ENCODE measurements around the gene CYLD. TPM values are rescaled to one million over a fixed set of nuclear protein-coding genes. Genes with fewer than 3 reads are reported as not detected.

CYLD gene
- polyA plus RNA-seq, 4 donors: 6.0 to 18.4 (median 7.6) TPM

GRCh38 chr16:50722960-50723359, 18.9 kb upstream of the CYLD start:
- Histone ChIP-seq H3K4me3 (ENCODE audit: low read depth in 1 of 3, low read length in 3 of 3) (no peak overlapping the region), H3K4me1 (ENCODE audit: control insufficient read depth in 3 of 3, insufficient read depth in 2 of 3, low read depth in 1 of 3, low read length in 2 of 3) (peaks cover 0 to 7% (median 0%) of the 10 kb centered on the region in 3 donors), H3K36me3 (ENCODE audit: control insufficient read depth in 3 of 3, insufficient read depth in 2 of 3, low read depth in 1 of 3, low read length in 3 of 3) (no peaks in the 10 kb centered on the region), H3K27me3 (ENCODE audit: control insufficient read depth in 3 of 3, insufficient read depth in 3 of 3, low read length in 3 of 3) (no peaks in the 10 kb centered on the region), H3K27ac (ENCODE audit: low read depth in 1 of 3, low read length in 2 of 3) (no peak overlapping the region), H3K9me3 (ENCODE audit: control insufficient read depth in 2 of 2, insufficient read depth in 1 of 2, low read depth in 1 of 2, low read length in 1 of 2) (peaks cover 0 to 5% of the 10 kb centered on the region in 2 donors)
- FAIRE-seq: no peak
- DNase-seq: no peak
- WGBS, 3 donors: 83 to 89% (median 83%) methylated on average over 2 of the region's 2 CpGs

- Histone ChIP-seq H3K4me1 (ENCODE audit: control insufficient read depth in 3 of 3, insufficient read depth in 2 of 3, low read depth in 1 of 3, low read length in 2 of 3) (no peaks in the 10 kb centered on the region), H3K27ac (ENCODE audit: low read depth in 1 of 3, low read length in 2 of 3) (no peak overlapping the region), H3K4me3 (ENCODE audit: low read depth in 1 of 3, low read length in 3 of 3) (no peak overlapping the region), H3K9me3 (ENCODE audit: control insufficient read depth in 2 of 2, insufficient read depth in 1 of 2, low read depth in 1 of 2, low read length in 1 of 2) (peaks cover 0 to 5% of the 10 kb centered on the region in 2 donors), H3K27me3 (ENCODE audit: control insufficient read depth in 3 of 3, insufficient read depth in 3 of 3, low read length in 3 of 3) (no peaks in the 10 kb centered on the region), H3K36me3 (ENCODE audit: control insufficient read depth in 3 of 3, insufficient read depth in 2 of 3, low read depth in 1 of 3, low read length in 3 of 3) (no peaks in the 10 kb centered on the region)
- DNase-seq (no peak), FAIRE-seq (no peak)
Measured at GRCh38 chr16:50724306-50724705, 17.6 kb upstream of the CYLD start.

- peak overlapping the region in 1 of 3 donors; percentile 12 for H3K27ac ChIP-seq (ENCODE audit: low read depth in 1 of 3, low read length in 2 of 3)
- DNase-seq: no peak
- 81 to 83% (median 82%) methylated on average over 6 of the region's 6 CpGs for WGBS, 3 donors
- H3K27me3 ChIP-seq (ENCODE audit: control insufficient read depth in 3 of 3, insufficient read depth in 3 of 3, low read length in 3 of 3): no peaks in the 10 kb centered on the region
- no peak for FAIRE-seq
- H3K36me3 ChIP-seq (ENCODE audit: control insufficient read depth in 3 of 3, insufficient read depth in 2 of 3, low read depth in 1 of 3, low read length in 3 of 3): no peaks in the 10 kb centered on the region
- H3K4me1 ChIP-seq (ENCODE audit: control insufficient read depth in 3 of 3, insufficient read depth in 2 of 3, low read depth in 1 of 3, low read length in 2 of 3): no peaks in the 10 kb centered on the region
- H3K4me3 ChIP-seq (ENCODE audit: low read depth in 1 of 3, low read length in 3 of 3): no peak overlapping the region
- no peaks in the 10 kb centered on the region for H3K9me3 ChIP-seq (ENCODE audit: control insufficient read depth in 2 of 2, insufficient read depth in 1 of 2, low read depth in 1 of 2, low read length in 1 of 2)
Measured at GRCh38 chr16:50731130-50731988, 10.5 kb upstream of the CYLD start.

GRCh38 chr16:50731989-50732832, 9.7 kb upstream of the CYLD start:
- H3K4me1 ChIP-seq (ENCODE audit: control insufficient read depth in 3 of 3, insufficient read depth in 2 of 3, low read depth in 1 of 3, low read length in 2 of 3): no peaks in the 10 kb centered on the region
- DNase-seq: no peak
- H3K36me3 ChIP-seq (ENCODE audit: control insufficient read depth in 3 of 3, insufficient read depth in 2 of 3, low read depth in 1 of 3, low read length in 3 of 3): no peaks in the 10 kb centered on the region

GRCh38 chr16:50733468-50733867, 8.4 kb upstream of the CYLD start:
- H3K9me3 ChIP-seq (ENCODE audit: control insufficient read depth in 2 of 2, insufficient read depth in 1 of 2, low read depth in 1 of 2, low read length in 1 of 2): no peaks in the 10 kb centered on the region
- no peak overlapping the region for H3K27ac ChIP-seq (ENCODE audit: low read depth in 1 of 3, low read length in 2 of 3)
- DNase-seq (no peak), FAIRE-seq (no peak)
- WGBS, 3 donors: 90 to 94% (median 92%) methylated on average over 7 of the region's 7 CpGs
- H3K4me1 ChIP-seq (ENCODE audit: control insufficient read depth in 3 of 3, insufficient read depth in 2 of 3, low read depth in 1 of 3, low read length in 2 of 3): no peaks in the 10 kb centered on the region
- no peak overlapping the region for H3K4me3 ChIP-seq (ENCODE audit: low read depth in 1 of 3, low read length in 3 of 3)
- H3K27me3 ChIP-seq (ENCODE audit: control insufficient read depth in 3 of 3, insufficient read depth in 3 of 3, low read length in 3 of 3): peaks cover 0 to 4% (median 0%) of the 10 kb centered on the region in 3 donors
- H3K36me3 ChIP-seq (ENCODE audit: control insufficient read depth in 3 of 3, insufficient read depth in 2 of 3, low read depth in 1 of 3, low read length in 3 of 3): no peaks in the 10 kb centered on the region

More at GRCh38 chr16:50731989-50732832, 9.7 kb upstream of the CYLD start:
- no peaks in the 10 kb centered on the region for H3K27me3 ChIP-seq (ENCODE audit: control insufficient read depth in 3 of 3, insufficient read depth in 3 of 3, low read length in 3 of 3)
- H3K27ac ChIP-seq (ENCODE audit: low read depth in 1 of 3, low read length in 2 of 3): peak overlapping the region in 2 of 3 donors; percentile 7 to 12
- 77 to 86% (median 85%) methylated on average over 10 of the region's 10 CpGs for WGBS, 3 donors
- FAIRE-seq: no peak
- H3K4me3 ChIP-seq (ENCODE audit: low read depth in 1 of 3, low read length in 3 of 3): no peak overlapping the region
- no peaks in the 10 kb centered on the region for H3K9me3 ChIP-seq (ENCODE audit: control insufficient read depth in 2 of 2, insufficient read depth in 1 of 2, low read depth in 1 of 2, low read length in 1 of 2)

- H3K4me3 ChIP-seq (ENCODE audit: low read depth in 1 of 3, low read length in 3 of 3): no peak overlapping the region
- WGBS, 3 donors: 64 to 83% (median 69%) methylated on average over 7 of the region's 7 CpGs
- H3K4me1 ChIP-seq (ENCODE audit: control insufficient read depth in 3 of 3, insufficient read depth in 2 of 3, low read depth in 1 of 3, low read length in 2 of 3): no peaks in the 10 kb centered on the region
- H3K9me3 ChIP-seq (ENCODE audit: control insufficient read depth in 2 of 2, insufficient read depth in 1 of 2, low read depth in 1 of 2, low read length in 1 of 2): no peaks in the 10 kb centered on the region
- no peak overlapping the region for H3K27ac ChIP-seq (ENCODE audit: low read depth in 1 of 3, low read length in 2 of 3)
- H3K36me3 ChIP-seq (ENCODE audit: control insufficient read depth in 3 of 3, insufficient read depth in 2 of 3, low read depth in 1 of 3, low read length in 3 of 3): no peaks in the 10 kb centered on the region
- peaks cover 0 to 4% (median 0%) of the 10 kb centered on the region in 3 donors for H3K27me3 ChIP-seq (ENCODE audit: control insufficient read depth in 3 of 3, insufficient read depth in 3 of 3, low read length in 3 of 3)
- DNase-seq (no peak), FAIRE-seq (no peak)
Measured at GRCh38 chr16:50735629-50736122, 6.2 kb upstream of the CYLD start.

GRCh38 chr16:50736448-50736847, 5.4 kb upstream of the CYLD start:
- H3K4me1 ChIP-seq (ENCODE audit: control insufficient read depth in 3 of 3, insufficient read depth in 2 of 3, low read depth in 1 of 3, low read length in 2 of 3): peaks cover 0 to 3% (median 0%) of the 10 kb centered on the region in 3 donors
- WGBS, 3 donors: 80 to 87% (median 87%) methylated on average over 9 of the region's 9 CpGs

GRCh38 chr16:50737420-50737959, 4.4 kb upstream of the CYLD start:
- Histone ChIP-seq H3K27me3 (ENCODE audit: control insufficient read depth in 3 of 3, insufficient read depth in 3 of 3, low read length in 3 of 3) (peaks cover 0 to 4% (median 0%) of the 10 kb centered on the region in 3 donors), H3K4me3 (ENCODE audit: low read depth in 1 of 3, low read length in 3 of 3) (no peak overlapping the region), H3K36me3 (ENCODE audit: control insufficient read depth in 3 of 3, insufficient read depth in 2 of 3, low read depth in 1 of 3, low read length in 3 of 3) (no peaks in the 10 kb centered on the region), H3K4me1 (ENCODE audit: control insufficient read depth in 3 of 3, insufficient read depth in 2 of 3, low read depth in 1 of 3, low read length in 2 of 3) (peaks cover 0 to 3% (median 0%) of the 10 kb centered on the region in 3 donors), H3K27ac (ENCODE audit: low read depth in 1 of 3, low read length in 2 of 3) (no peak overlapping the region), H3K9me3 (ENCODE audit: control insufficient read depth in 2 of 2, insufficient read depth in 1 of 2, low read depth in 1 of 2, low read length in 1 of 2) (no peaks in the 10 kb centered on the region)
- 77 to 94% (median 83%) methylated on average over 1 of the region's 1 CpG for WGBS, 3 donors
- FAIRE-seq (no peak), DNase-seq (no peak)

More at GRCh38 chr16:50736448-50736847, 5.4 kb upstream of the CYLD start:
- peaks cover 0 to 4% (median 0%) of the 10 kb centered on the region in 3 donors for H3K27me3 ChIP-seq (ENCODE audit: control insufficient read depth in 3 of 3, insufficient read depth in 3 of 3, low read length in 3 of 3)
- no peaks in the 10 kb centered on the region for H3K36me3 ChIP-seq (ENCODE audit: control insufficient read depth in 3 of 3, insufficient read depth in 2 of 3, low read depth in 1 of 3, low read length in 3 of 3)
- no peaks in the 10 kb centered on the region for H3K9me3 ChIP-seq (ENCODE audit: control insufficient read depth in 2 of 2, insufficient read depth in 1 of 2, low read depth in 1 of 2, low read length in 1 of 2)
- H3K4me3 ChIP-seq (ENCODE audit: low read depth in 1 of 3, low read length in 3 of 3): no peak overlapping the region
- no peak for FAIRE-seq
- no peak overlapping the region for H3K27ac ChIP-seq (ENCODE audit: low read depth in 1 of 3, low read length in 2 of 3)
- no peak for DNase-seq
